HG02885 (cell line): Measurements from ENCODE around the gene SPPL3.
"Not testable (repeated sequence)": the region's sequence is repeated elsewhere in the genome, so short reads cannot be mapped to it uniquely, and the experiment has no call there.

Experiments used
- ATAC-seq: cut with Tn5 transposase; IDR thresholded peaks from one replicate; pipeline ENCODE4 v1.9.1; 2021; ENCODE audit warnings: mild to moderate bottlenecking; ENCODE audit not compliant: unreplicated experiment, poor library complexity

The SPPL3 gene

DNA sequence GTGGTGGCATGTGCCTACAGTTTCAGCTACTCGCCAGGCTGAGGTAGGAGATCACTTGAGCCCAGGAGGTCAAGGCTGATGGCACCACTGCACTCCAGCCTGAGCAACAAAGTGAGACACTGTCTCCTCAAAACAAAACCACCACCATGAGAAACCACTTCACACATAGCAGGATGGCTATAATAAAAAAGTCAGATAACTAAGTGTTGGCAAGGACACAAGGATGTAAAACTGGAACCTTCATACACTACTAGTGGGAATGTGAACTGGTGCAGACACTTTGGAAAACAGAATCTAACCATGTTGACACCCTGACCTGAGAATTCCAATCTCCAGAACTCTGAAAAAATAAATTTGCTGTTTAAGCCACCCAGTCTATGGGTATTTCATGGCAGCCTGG lies 110.8 kb downstream of the SPPL3 start:
- no peak for ATAC-seq

DNA sequence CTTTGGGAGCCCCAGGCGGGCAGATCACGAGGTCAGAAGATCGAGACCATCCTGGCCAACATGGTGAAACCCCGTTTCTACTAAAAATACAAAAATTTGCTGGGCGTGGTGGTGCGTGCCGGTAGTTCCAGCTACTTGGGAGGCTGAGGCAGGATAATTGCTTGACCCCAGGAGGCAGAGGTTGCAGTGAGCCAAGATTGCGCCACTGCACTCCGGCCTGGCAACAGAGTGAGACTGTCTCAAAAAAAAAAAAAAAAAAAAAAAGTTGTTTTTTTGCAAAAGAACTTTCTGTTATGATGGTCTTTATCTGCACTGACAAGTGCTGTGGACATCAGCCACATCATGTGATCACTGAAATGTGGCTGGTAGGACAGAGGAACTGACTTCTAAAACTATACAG lies 111.7 kb downstream of the SPPL3 start:
- not testable (repeated sequence) for ATAC-seq

DNA sequence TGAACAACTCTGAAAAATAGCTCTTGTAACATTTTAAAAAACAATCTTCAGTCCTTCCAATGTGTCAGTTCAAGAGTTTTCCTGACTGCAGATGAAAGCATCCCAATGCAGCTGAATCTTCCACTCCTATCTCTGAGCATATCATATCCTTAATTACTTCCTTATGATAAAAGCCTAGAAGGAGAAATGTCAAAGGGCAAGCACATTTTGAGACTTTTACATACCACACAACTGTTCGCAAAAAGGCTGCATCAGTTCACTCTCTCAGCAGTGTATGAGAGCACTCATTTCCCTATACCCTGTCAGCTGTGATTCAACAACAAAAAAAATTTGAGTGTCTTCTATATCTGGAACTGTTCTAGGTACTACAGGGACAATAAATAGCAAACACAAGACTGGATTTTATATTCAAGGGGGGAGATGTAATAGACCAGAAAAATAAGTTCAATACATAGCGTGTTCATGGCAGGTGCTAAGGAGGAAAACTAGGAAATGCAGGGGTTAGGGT lies 112.4 kb downstream of the SPPL3 start:
- ATAC-seq, result no peak

GRCh38 chr12:120790114-120790513 lies 114.0 kb downstream of the SPPL3 start:
- no peak for ATAC-seq

GRCh38 chr12:120787889-120788288 lies 116.3 kb downstream of the SPPL3 start:
- ATAC-seq, result no peak

DNA sequence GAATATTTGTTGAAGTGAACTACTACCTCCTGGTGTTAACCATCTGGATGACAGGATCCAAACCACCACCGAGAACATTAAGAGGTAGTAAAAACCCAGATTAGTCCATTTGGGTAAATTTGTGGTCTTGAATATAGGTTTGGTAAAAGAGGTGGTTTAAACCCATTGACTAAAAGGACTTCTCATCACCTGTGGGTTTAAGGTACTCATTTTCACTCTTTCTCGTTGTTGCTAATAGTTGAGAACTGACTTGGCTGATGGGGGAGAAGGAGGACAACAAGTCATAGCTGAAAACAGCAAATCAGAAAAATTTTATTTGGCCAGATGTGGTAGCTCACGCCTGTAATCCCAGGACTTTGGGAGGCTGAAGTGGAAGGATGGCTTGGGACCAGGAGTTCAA lies 119.4 kb downstream of the SPPL3 start:
- no peak for ATAC-seq

GRCh38 chr12:120783197-120783596 lies 121.0 kb downstream of the SPPL3 start:
- ATAC-seq, result no peak

- no peak for ATAC-seq
Measured at GRCh38 chr12:120775862-120776552, 128.2 kb downstream of the SPPL3 start.

DNA sequence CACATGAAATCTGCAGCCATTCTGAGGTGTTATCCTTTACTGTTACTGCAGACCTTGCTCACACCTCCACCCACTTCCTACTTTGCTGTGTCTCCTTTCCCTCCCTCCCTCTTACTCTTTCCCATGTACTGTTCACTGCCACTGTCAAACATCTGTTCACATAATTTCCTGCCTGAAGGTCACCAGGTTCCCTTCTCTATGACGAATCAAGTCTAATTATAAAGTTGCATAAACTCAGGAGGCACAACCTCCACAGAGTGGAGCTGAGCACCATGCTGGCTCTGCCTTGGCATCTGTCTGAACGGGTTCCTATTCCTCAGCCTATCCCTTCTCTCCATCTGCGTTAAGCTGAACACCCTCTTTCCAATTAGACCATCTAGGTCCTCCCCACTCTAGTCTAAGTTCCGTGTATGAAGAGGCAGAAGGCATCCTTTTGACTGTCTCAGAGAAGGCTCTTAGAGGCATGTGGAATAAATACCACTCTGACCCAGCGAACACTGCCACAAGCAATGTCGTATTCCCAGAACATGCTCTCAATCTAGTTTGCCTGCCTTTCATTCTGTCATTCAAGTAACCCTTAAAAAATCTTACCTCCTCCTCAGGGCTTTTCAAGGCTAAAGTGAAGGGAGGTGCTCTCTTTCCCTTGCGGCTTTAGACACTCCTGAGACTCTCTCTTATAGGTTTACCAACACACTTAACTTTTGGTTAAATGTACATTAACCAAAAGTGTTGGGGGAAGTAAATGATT lies 129.8 kb downstream of the SPPL3 start:
- ATAC-seq, result no peak

- ATAC-seq, result no peak
Measured at GRCh38 chr12:120771097-120771496, 133.1 kb downstream of the SPPL3 start.

DNA sequence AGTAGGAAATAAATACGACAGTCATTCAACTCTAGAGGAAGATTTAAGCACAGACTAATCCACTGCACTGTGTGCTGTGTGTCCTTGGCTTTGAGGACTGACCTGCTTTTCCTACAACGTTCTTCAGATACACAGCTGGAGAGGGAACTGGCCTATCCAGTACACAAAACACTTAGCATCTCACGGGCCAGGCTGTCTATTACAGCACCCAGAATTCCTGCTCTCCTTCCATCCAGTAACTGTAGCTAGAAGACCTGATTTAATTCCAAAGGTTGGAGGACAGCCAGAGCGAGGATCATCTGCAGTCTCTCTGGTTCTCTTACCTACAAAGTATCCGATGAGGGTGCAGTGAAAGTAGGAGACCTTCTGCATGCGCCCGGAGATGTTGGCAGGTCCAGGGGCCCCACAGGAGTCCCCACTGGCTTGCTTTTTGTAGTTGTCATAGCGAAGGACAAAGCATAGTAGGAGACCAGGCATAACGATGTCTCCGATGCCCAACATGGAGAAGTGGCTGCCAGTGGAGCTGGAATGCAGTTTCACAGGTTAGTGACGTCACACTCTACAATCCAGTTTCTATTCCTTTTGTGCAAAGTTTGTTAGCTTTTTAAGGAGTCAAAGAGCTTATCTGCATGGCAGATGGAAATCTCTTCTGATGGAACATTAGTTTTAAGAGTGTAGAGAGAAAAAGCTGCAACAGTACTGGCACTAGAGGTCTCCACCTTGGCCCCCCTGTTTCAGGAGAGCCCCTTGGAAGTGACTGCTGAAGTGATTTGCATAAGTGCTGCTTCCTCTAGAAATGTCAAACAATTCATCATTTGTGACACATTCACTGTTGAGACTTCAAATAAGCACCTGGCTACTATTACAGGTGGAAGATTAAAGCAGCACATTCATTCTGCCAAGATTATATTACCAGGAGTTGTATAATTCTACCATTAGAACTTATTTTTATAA lies 136.8 kb downstream of the SPPL3 start:
- no peak for ATAC-seq

DNA sequence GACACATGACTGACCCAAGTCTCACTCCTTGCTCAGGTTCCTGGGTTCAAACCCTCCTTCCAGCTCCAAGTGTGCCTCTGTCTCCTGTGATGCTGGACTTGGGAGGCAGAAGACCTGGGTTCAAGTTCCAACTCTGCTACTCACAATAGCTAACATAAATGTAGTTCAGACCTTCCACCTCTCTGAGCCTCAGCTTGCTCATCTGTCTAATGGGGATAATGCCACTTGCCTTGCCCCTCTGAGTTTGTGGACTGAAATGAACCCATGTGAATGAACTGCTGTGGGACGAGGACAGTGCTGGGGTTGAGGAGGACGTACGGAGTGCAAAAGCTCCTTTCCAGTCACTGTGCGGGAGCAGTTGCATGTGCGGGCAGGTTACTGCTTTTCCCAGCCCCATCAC lies 137.6 kb downstream of the SPPL3 start:
- ATAC-seq, result no peak

DNA sequence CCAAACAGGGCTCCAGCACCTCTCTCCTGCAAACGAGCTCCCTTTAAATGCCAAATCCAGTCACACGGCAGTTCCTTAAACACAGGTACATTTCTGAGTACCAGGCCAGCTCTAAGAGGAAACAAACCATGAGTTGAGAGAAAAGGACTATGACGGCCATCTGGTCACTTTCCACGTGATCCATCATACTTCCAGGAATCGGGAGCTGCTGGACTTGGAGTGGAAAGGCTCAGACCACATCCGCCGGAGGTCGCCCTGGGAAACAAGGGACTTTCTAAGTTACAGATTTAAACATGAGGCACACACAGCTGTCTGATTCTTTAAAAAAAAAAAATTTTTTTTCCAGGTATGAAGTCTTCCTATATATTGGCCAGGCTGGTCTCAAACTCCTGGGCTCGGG lies 139.3 kb downstream of the SPPL3 start:
- no peak for ATAC-seq

DNA sequence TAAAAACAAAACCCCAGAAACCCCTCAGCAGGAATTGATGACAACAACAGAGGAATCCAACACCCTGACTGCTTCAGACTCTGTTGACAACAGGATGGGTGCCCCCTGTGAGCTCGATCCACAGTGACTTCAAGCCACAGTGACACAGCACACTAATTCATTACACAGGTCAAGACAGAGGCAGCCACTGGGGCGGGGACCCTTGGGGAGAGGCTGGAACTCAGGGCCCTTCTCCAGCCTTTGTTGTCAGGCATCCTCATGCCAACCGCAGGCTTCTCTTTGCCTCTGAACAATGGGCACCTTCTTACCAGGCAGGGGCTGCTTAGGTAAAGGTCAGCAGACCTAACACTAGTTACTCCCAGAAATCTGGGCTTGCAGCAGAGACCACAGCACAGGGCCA lies 140.9 kb downstream of the SPPL3 start:
- no peak for ATAC-seq

DNA sequence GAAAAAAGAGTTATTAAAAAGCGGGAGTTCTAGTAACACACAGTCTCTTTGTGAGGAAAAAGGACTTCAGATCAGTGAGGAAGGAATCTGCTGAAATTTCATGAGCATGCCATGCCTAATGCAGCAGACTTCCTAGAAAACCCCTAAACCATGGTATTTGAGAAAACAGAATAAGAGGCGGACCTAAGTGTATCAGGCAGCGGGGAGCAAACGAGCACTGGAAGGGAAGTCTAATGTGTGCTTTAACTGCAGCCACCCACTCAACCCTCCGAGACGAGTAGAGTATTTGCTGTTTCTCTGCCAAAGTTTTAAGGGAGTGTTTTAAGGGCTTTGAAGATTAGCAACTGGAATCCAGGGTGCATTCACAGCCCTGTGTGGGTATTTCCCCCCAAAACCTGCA lies 142.1 kb downstream of the SPPL3 start:
- no peak for ATAC-seq

GRCh38 chr12:120761519-120761934 lies 142.6 kb downstream of the SPPL3 start:
- ATAC-seq, result no peak

DNA sequence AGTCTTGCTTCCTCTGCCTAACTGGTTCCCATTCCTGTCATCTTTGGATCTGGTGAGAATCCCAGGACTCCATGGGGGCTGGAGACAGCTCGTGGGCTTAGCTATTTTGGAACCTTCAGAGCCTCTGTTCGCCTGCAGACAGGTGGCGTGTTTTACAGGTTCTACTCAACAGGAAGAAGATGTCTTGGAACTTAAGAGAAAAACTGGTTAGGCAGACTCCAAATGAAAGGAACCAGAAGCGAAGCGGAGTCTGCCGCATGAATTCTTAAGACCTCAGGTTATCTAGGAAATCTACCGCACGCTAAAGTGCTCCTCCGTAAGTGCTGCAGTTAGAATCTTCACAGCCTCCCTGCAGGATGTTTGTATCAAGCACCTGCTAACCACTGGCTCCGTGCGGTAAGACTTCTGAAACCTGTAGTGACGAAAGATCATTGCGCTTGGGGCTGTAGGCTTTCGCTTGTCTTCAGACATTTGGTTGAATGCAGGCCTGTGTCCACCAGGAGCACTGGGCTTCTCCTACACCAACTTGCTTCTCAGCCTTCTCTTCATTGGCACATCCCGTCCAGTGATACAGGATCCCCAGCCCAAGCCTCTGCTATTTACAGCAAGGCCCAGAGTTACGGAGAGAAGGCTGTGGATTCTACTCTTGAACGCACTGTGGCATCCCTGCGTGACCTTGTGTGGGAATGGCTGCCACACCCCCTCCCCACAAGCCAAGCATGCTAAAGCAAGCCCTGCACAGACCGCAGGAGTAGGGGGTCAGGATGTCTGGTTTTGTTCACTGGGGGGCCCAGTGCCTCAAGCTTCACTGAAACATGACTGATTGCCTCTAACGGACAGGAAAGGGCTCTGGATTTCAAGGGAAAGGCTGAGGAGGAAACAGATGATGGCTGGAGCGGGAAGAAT lies 143.6 kb downstream of the SPPL3 start:
- no peak for ATAC-seq

- no peak for ATAC-seq
Measured at GRCh38 chr12:120759591-120760348, 144.4 kb downstream of the SPPL3 start.
